GM15510 (cell line): ENCODE data around the gene TBC1D22B.

ENCODE experiments used
- POLR2A ChIP-seq: IDR thresholded peaks from 3 replicates; pipeline ENCODE4 v1.6.1; 2011; ENCODE audit warnings: borderline replicate concordance; ENCODE audit not compliant: insufficient read length; ENCODE audit errors: extremely low read depth

TBC1D22B gene

GRCh38 chr6:37233541-37233940 lies 24.0 kb upstream of the TBC1D22B start:
- TF ChIP-seq POLR2A = no peak

GRCh38 chr6:37236921-37237320 lies 20.7 kb upstream of the TBC1D22B start:
- no peak for TF ChIP-seq POLR2A

- TF ChIP-seq POLR2A = no peak
Measured at GRCh38 chr6:37237789-37238188, 19.8 kb upstream of the TBC1D22B start.

- no peak for TF ChIP-seq POLR2A
Measured at GRCh38 chr6:37238381-37238780, 19.2 kb upstream of the TBC1D22B start.

- no peak for TF ChIP-seq POLR2A
Measured at GRCh38 chr6:37239526-37239925, 18.0 kb upstream of the TBC1D22B start.

GRCh38 chr6:37239950-37240713 lies 17.4 kb upstream of the TBC1D22B start:
- TF ChIP-seq POLR2A = no peak

- TF ChIP-seq POLR2A = no peak
Measured at GRCh38 chr6:37241131-37241530, 16.4 kb upstream of the TBC1D22B start.

- TF ChIP-seq POLR2A = no peak
Measured at GRCh38 chr6:37241775-37242428, 15.7 kb upstream of the TBC1D22B start.

- no peak for TF ChIP-seq POLR2A
Measured at GRCh38 chr6:37242429-37243052, 15.0 kb upstream of the TBC1D22B start.

- TF ChIP-seq POLR2A = no peak
Measured at GRCh38 chr6:37243131-37243815, 14.3 kb upstream of the TBC1D22B start.

GRCh38 chr6:37243816-37244370 lies 13.7 kb upstream of the TBC1D22B start:
- no peak for TF ChIP-seq POLR2A

- TF ChIP-seq POLR2A = no peak
Measured at GRCh38 chr6:37244430-37245310, 12.9 kb upstream of the TBC1D22B start.

GRCh38 chr6:37251211-37251780 lies 6.3 kb upstream of the TBC1D22B start:
- TF ChIP-seq POLR2A = no peak
